Gastroesophageal sphincter (tissue), 4 donors: ENCODE data around the gene PTAFR. TPM values are rescaled to one million over a fixed set of nuclear protein-coding genes. Genes with fewer than 3 reads are reported as not detected.
A peak's percentile ranks its signal among the peaks of the same experiment; 100 is the strongest.

Experiments used
- ATAC-seq: fragments of 150-250 bp; one replicate; pipeline ENCODE4 v1.9.1; 2016; ENCODE audit warnings: mild to moderate bottlenecking, moderate library complexity
- H3K27ac ChIP-seq, 4 donors: fragments of 200-600 bp; sonication (generic) in 3 of 4; 1 replicate in 3 of 4; 2 replicates in 1 of 4; pipeline ENCODE4 v1.5.1; 2016 to 2019
- H3K27me3 ChIP-seq: fragments of 200-600 bp; sonication (generic); one replicate; pipeline ENCODE4 v1.5.1; 2019
- H3K36me3 ChIP-seq, 2 donors: fragments of 200-600 bp; sonication (generic); one replicate each; pipeline ENCODE4 v1.5.1; 2019; ENCODE audit warnings: control low read depth in 1 of 2
- H3K4me1 ChIP-seq, 3 donors: fragments of 200-600 bp; sonication (generic); 1 replicate in 2 of 3; 2 replicates in 1 of 3; pipeline ENCODE4 v1.5.1; 2016 to 2019; ENCODE audit warnings: control low read depth in 2 of 3
- H3K4me3 ChIP-seq, 2 donors: fragments of 200-600 bp; sonication (generic); one replicate each; pipeline ENCODE4 v1.5.1; 2019; ENCODE audit warnings: mild to moderate bottlenecking in 1 of 2, moderate library complexity in 1 of 2
- H3K9me3 ChIP-seq, 3 donors: fragments of 200-600 bp; sonication (generic); one replicate each; pipeline ENCODE4 v1.5.1; 2017 to 2019; ENCODE audit warnings: control low read depth in 2 of 3
- EP300 ChIP-seq: sonication (generic); formaldehyde crosslinking; IDR thresholded peaks from one replicate; pipeline ENCODE4 v1.6.1; 2017; ENCODE audit warnings: antibody characterized with exemption, mild to moderate bottlenecking
- POLR2A ChIP-seq, 2 donors: fragments of 450-650 bp; IDR thresholded peaks; one replicate each; pipeline ENCODE4 v1.6.1; 2017; ENCODE audit warnings: antibody characterized with exemption in 2 of 2, mild to moderate bottlenecking in 2 of 2, moderate library complexity in 1 of 2
- POLR2AphosphoS5 ChIP-seq: sonication (generic); formaldehyde crosslinking; IDR thresholded peaks from one replicate; pipeline ENCODE4 v1.6.1; 2017; ENCODE audit warnings: antibody characterized with exemption
- WGBS, 2 donors: methylation state at CpG; one replicate each; pipeline ENCODE4 v1.1.5; 2018; ENCODE audit warnings: low coverage in 1 of 2; 5-methylcytosine and 5-hydroxymethylcytosine counted together
- total RNA-seq, 4 donors: library from RNA; depleted of rRNA; stranded (reverse); fragments of >200 nt; gene quantifications; one replicate each; pipeline ENCODE4 v1.1.0, GENCODE V29; 2016
- TF ChIP-seq, protein P1 (sequence below), 4 experiments: fragments of 200-600 bp in 2 of 4; fragments of 450-650 bp in 2 of 4; sonication (generic) in 1 of 4; IDR thresholded peaks; one replicate each; pipeline ENCODE4 v1.5.1; 2017 to 2019; ENCODE audit warnings: antibody characterized with exemption in 4 of 4, mild to moderate bottlenecking in 2 of 4, moderate library complexity in 2 of 4

PTAFR gene, protein sequence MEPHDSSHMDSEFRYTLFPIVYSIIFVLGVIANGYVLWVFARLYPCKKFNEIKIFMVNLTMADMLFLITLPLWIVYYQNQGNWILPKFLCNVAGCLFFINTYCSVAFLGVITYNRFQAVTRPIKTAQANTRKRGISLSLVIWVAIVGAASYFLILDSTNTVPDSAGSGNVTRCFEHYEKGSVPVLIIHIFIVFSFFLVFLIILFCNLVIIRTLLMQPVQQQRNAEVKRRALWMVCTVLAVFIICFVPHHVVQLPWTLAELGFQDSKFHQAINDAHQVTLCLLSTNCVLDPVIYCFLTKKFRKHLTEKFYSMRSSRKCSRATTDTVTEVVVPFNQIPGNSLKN
- 1 to 10 TPM; 3.3 to 8.8 (median 4.9) TPM for total RNA-seq

DNA sequence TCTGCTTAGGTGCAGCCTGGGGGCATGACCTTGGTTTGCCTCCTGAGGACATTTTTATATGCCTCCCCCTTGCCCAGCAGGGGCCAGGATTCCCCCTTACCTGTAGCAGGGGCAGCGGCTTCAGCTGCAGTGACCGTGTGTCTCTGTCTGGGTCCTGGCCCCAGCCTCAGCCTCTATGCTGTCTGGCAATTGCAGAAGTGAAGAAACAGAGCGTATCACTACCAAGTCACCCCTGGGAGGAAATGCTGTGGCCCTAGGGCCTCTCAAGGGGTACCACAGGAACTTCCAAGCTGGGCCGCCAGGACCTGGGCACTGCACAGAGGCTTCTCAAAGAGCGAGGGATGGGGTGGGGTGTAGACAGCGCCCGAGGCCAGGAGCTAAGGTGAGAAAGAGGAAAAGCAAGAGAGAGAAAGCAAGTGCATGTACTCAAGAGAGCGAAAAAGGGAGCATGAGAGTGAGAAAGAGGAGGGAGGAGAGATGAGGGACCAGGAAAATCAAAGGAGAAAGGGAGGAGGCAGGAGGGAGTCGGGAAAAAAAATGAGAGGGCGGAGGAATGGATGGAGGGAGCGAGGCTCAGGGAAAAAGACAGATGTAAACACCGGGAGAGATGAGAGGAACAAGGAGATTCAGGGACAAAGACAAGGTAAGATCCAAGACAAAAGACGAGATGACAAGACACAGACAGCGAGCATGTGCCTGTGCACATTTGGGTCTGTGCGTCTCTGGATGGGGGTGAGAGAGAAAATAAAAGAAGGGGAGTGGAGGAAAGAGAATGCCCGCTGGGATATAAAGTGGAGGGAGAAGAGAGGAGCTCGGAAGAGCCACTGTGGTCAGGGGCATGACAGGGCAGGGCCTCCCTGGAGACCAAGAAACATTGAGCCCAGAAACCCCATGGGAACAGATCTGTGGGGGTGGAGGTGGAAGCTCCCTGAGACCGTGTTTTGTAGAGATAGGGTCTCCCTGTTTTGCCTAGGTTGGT, at the start of gene PTAFR:
Gene PTAFR, minus strand, starts transcription at position 199 of the 979 bp plus-strand sequence. CDS start 25,669 bp downstream, outside the sequence.
- WGBS, 2 donors = 57 to 62% methylated on average over 13 to 18 of the region's 18 CpGs
- no peaks in the 10 kb centered on the region for H3K4me1 ChIP-seq
- no peak for TF ChIP-seq EP300
- TF ChIP-seq POLR2A (IDR thresholded peaks at IDR 0.05) = peak; percentile 28 to 35
- no peaks in the 10 kb centered on the region for H3K36me3 ChIP-seq
- ATAC-seq = peak; percentile 8
- H3K4me3 ChIP-seq = peak within 1 kb of the TSS in 1 of 2 donors; percentile 24
- peak within 1 kb of the TSS in 3 of 4 donors; percentile 19 to 51 (median 31) for H3K27ac ChIP-seq
- peaks cover 10% of the 10 kb centered on the region for H3K27me3 ChIP-seq
- no peaks in the 10 kb centered on the region for H3K9me3 ChIP-seq

DNA sequence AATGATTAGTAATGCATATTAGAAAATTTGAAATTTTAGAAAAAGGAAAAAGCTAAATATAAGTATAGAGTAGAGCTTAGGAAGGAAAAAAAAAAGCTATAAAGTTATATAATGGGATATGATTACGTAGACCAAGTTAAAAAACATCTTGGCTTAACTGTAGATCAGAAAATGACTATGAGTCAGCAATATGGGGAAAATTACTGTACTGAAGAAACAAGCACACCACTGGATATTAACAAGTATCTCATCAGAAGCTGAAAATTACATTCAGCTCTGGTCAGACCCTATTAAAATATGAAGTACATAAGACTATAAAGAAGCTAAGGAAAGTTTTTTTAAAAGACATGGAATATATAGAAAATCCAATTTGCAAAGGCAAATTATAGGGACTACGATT, 36.8 kb upstream of the PTAFR start:
- Histone ChIP-seq H3K27ac (no peak overlapping the region), H3K9me3 (no peaks in the 10 kb centered on the region), H3K4me1 (no peaks in the 10 kb centered on the region), H3K36me3 (peaks cover 0 to 77% of the 10 kb centered on the region in 2 donors), H3K27me3 (no peaks in the 10 kb centered on the region), H3K4me3 (no peak overlapping the region)
- 65 to 82% methylated on average over 1 to 2 of the region's 2 CpGs for WGBS, 2 donors
- ATAC-seq = no peak
- TF ChIP-seq POLR2AphosphoS5 = no peak
- TF ChIP-seq, protein P1, sequence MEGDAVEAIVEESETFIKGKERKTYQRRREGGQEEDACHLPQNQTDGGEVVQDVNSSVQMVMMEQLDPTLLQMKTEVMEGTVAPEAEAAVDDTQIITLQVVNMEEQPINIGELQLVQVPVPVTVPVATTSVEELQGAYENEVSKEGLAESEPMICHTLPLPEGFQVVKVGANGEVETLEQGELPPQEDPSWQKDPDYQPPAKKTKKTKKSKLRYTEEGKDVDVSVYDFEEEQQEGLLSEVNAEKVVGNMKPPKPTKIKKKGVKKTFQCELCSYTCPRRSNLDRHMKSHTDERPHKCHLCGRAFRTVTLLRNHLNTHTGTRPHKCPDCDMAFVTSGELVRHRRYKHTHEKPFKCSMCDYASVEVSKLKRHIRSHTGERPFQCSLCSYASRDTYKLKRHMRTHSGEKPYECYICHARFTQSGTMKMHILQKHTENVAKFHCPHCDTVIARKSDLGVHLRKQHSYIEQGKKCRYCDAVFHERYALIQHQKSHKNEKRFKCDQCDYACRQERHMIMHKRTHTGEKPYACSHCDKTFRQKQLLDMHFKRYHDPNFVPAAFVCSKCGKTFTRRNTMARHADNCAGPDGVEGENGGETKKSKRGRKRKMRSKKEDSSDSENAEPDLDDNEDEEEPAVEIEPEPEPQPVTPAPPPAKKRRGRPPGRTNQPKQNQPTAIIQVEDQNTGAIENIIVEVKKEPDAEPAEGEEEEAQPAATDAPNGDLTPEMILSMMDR (IDR thresholded peaks at IDR 0.05) = no peak
- no peak for TF ChIP-seq POLR2A (IDR thresholded peaks at IDR 0.05)
- TF ChIP-seq EP300 = no peak

DNA sequence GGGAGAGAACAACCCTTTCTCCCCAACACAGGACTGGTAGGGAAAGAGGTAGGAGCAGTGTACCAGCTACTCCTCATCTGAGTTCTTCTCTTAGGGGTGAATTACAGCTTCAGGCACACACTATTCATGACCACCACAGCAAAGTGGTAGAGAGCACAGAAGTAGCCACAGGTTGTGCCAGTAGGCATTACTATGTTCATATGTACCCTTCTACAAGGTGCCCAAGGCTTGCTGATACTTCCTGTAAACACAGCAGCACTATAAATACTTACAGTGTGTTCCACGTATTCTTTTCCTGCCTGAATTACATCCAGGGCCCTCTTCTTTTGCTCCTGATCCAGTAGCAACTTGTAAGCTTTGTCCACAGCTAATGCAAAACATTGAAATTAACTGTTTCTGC, 33.2 kb upstream of the PTAFR start:
- Histone ChIP-seq H3K27ac (no peak overlapping the region), H3K4me1 (no peaks in the 10 kb centered on the region), H3K36me3 (peaks cover 0 to 87% of the 10 kb centered on the region in 2 donors), H3K27me3 (no peaks in the 10 kb centered on the region), H3K9me3 (no peaks in the 10 kb centered on the region), H3K4me3 (no peak overlapping the region)
- 54 to 60% methylated on average over 1 of the region's 1 CpG for WGBS, 2 donors
- ATAC-seq = no peak
- TF ChIP-seq POLR2AphosphoS5 = no peak
- TF ChIP-seq, protein P1 (IDR thresholded peaks at IDR 0.05) = no peak
- TF ChIP-seq POLR2A (IDR thresholded peaks at IDR 0.05) = no peak
- TF ChIP-seq EP300 = no peak

DNA sequence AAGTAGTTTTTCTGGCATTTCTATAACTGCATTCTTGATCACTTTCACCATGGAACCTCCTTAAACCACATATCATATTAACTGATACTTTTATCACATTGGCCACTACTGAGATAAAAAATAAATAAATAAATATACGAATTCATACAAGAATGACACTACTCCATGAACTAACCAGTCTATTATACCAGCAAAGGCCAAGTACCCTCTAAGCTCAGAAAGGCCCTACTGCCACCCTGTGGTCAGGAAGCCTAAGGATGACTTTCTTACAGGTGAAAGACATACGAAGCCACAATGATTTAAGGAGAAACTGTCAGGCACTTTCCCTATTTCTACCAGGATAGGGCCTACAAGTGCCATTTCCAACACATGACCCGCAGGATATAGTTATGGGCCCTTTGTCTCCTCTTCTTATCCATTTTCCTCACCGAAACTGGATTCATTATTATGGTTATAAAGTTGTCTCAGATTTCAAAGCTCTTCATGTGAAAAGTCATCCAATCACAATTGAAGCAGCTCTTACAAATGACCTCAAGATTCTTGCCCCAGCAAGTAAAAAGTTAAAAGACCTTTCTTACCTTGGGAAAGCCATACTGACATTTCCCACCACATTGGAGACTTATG, 32.4 kb upstream of the PTAFR start:
- Histone ChIP-seq H3K9me3 (no peaks in the 10 kb centered on the region), H3K27ac (no peak overlapping the region), H3K27me3 (no peaks in the 10 kb centered on the region), H3K4me1 (no peaks in the 10 kb centered on the region), H3K36me3 (peaks cover 0 to 87% of the 10 kb centered on the region in 2 donors), H3K4me3 (no peak overlapping the region)
- no peak for ATAC-seq
- TF ChIP-seq POLR2AphosphoS5 = no peak
- TF ChIP-seq EP300 = no peak
- no peak for TF ChIP-seq POLR2A (IDR thresholded peaks at IDR 0.05)
- TF ChIP-seq, protein P1 (IDR thresholded peaks at IDR 0.05) = peak in 3 of 4 experiments; percentile 29 to 51 (median 30)
- 27 to 34% methylated on average over 3 to 4 of the region's 4 CpGs for WGBS, 2 donors

DNA sequence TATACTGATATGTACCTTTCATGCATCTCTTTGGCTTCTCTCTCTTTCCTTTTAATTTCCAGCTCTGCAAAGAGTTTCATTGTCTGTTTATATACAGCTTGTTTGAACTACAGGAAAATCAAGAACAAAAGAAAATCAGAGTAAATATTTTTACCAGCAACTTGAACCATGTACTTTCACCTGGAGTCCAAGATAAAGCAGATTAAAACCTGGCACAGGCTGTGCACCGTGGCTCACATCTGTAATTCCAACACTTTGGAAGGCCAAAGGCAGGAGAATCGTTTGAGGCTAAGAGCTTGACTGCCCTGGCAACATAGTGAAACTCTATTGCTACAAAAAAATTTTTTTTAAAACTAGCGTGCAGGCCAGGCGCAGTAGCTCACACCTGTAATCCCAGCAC, 28.8 kb upstream of the PTAFR start:
- H3K27me3 ChIP-seq = no peaks in the 10 kb centered on the region
- H3K27ac ChIP-seq = no peak overlapping the region
- no peak overlapping the region for H3K4me3 ChIP-seq
- TF ChIP-seq, protein P1 (IDR thresholded peaks at IDR 0.05) = no peak
- no peak for TF ChIP-seq POLR2AphosphoS5
- TF ChIP-seq EP300 = no peak
- TF ChIP-seq POLR2A (IDR thresholded peaks at IDR 0.05) = no peak
- no peaks in the 10 kb centered on the region for H3K4me1 ChIP-seq
- WGBS, 2 donors = 74% methylated on average over 4 of the region's 4 CpGs; no CpG with 5 or more reads in 1 of the 2 donors
- H3K36me3 ChIP-seq = peaks cover 0 to 100% of the 10 kb centered on the region in 2 donors
- ATAC-seq = no peak
- no peaks in the 10 kb centered on the region for H3K9me3 ChIP-seq
